ENCODE results near the gene CEBPE. TPM values are rescaled to one million over a fixed set of nuclear protein-coding genes. Genes with fewer than 3 reads are reported as not detected.

The CEBPE gene
- total RNA-seq, 1 experiment from 2014 or later: not detected

GRCh38 chr14:23146351-23146910, 27.4 kb upstream of the CEBPE start:
- ChIA-PET CTCF (no interaction called here), POLR2A (ENCODE audit: unreplicated experiment) (interaction anchor here (0.6 kb wide), 1 partner anchor 39 kb away, joined by 5 read pairs; no protein-coding TSS in a partner anchor)
- Histone ChIP-seq H3K27me3 (ENCODE audit: insufficient read depth, low read depth) (no peaks in the 10 kb centered on the region), H3K79me2 (ENCODE audit: low read depth) (no peaks in the 10 kb centered on the region), H3K9me2 (ENCODE audit: insufficient read depth) (no peaks in the 10 kb centered on the region), H3K36me3 (ENCODE audit: low read depth) (no peaks in the 10 kb centered on the region), H3K9me3 (ENCODE audit: insufficient read depth, low read depth) (no peaks in the 10 kb centered on the region), H4K20me1 (ENCODE audit: insufficient read depth) (no peaks in the 10 kb centered on the region), H3K4me2 (peak overlapping the region; percentile 34), H3K27ac (no peak overlapping the region), H3K4me3 (no peak overlapping the region), H3K4me1 (replicated peaks; ENCODE audit: insufficient read depth) (peaks cover 37% of the 10 kb centered on the region), H3F3A (ENCODE audit: insufficient read depth, low read depth) (peaks cover 5% of the 10 kb centered on the region; the same call in 1 of the 2 replicates), H2AFZ (no peak overlapping the region)
- no peak for DNase-seq
- BruUV-seq (replicated peaks): no TSS peak
- intact Hi-C loops (cut with micrococcal nuclease; ENCODE audit: unreplicated experiment): no loop called here
- TF ChIP-seq CTCF (conservative IDR thresholded peaks at IDR 0.05) (no peak), EZH2 (IDR thresholded peaks at IDR 0.05; ENCODE audit: low read depth) (no peak)

GRCh38 chr14:23145794-23146350, 26.8 kb upstream of the CEBPE start:
- TF ChIP-seq EZH2 (IDR thresholded peaks at IDR 0.05; ENCODE audit: low read depth): no peak
- TF ChIP-seq CTCF (conservative IDR thresholded peaks at IDR 0.05): no peak
- BruUV-seq (replicated peaks): no TSS peak
- Histone ChIP-seq H3K4me2 (peak overlapping the region; percentile 34), H2AFZ (0 out of 2 replicates have a peak overlapping the region, but pooled peaks have one; percentile 52), H3K4me3 (no peak overlapping the region), H3K9me2 (ENCODE audit: insufficient read depth) (no peaks in the 10 kb centered on the region), H3K4me1 (replicated peaks; ENCODE audit: insufficient read depth) (peaks cover 37% of the 10 kb centered on the region), H3K9me3 (ENCODE audit: insufficient read depth, low read depth) (no peaks in the 10 kb centered on the region), H3K36me3 (ENCODE audit: low read depth) (no peaks in the 10 kb centered on the region), H3F3A (ENCODE audit: insufficient read depth, low read depth) (peaks cover 5% of the 10 kb centered on the region; the same call in 1 of the 2 replicates), H3K79me2 (ENCODE audit: low read depth) (no peaks in the 10 kb centered on the region), H4K20me1 (ENCODE audit: insufficient read depth) (no peaks in the 10 kb centered on the region), H3K27me3 (ENCODE audit: insufficient read depth, low read depth) (no peaks in the 10 kb centered on the region), H3K27ac (peak overlapping the region; percentile 45)
- DNase-seq: peak in 1 of 2 experiments; percentile 58
- CTCF ChIA-PET: interaction anchor here (0.6 kb wide), 1 partner anchor 77 kb away, joined by 3 read pairs; no protein-coding TSS in a partner anchor
- intact Hi-C loops (cut with micrococcal nuclease; ENCODE audit: unreplicated experiment): no loop called here
- POLR2A ChIA-PET (ENCODE audit: unreplicated experiment): no interaction called here

GRCh38 chr14:23143911-23144310, 24.9 kb upstream of the CEBPE start:
- CTCF ChIA-PET: no interaction called here

More at GRCh38 chr14:23143911-23144310, 24.9 kb upstream of the CEBPE start:
- POLR2A ChIA-PET (ENCODE audit: unreplicated experiment): no interaction called here
- H3K36me3 ChIP-seq (ENCODE audit: low read depth): no peaks in the 10 kb centered on the region
- H3K9me2 ChIP-seq (ENCODE audit: insufficient read depth): no peaks in the 10 kb centered on the region
- no peak overlapping the region for H3K4me3 ChIP-seq
- H3K79me2 ChIP-seq (ENCODE audit: low read depth): no peaks in the 10 kb centered on the region
- no peak overlapping the region for H3K4me2 ChIP-seq
- H3K9me3 ChIP-seq (ENCODE audit: insufficient read depth, low read depth): no peaks in the 10 kb centered on the region
- DNase-seq: no peak
- no peak overlapping the region for H3K27ac ChIP-seq
- peaks cover 5% of the 10 kb centered on the region; the same call in 1 of the 2 replicates for H3F3A ChIP-seq (ENCODE audit: insufficient read depth, low read depth)
- no TSS peak for BruUV-seq (replicated peaks)
- no peaks in the 10 kb centered on the region for H3K27me3 ChIP-seq (ENCODE audit: insufficient read depth, low read depth)
- H3K4me1 ChIP-seq (replicated peaks; ENCODE audit: insufficient read depth): peaks cover 30% of the 10 kb centered on the region
- no peak overlapping the region for H2AFZ ChIP-seq
- TF ChIP-seq EZH2 (IDR thresholded peaks at IDR 0.05; ENCODE audit: low read depth): no peak
- no peak for TF ChIP-seq CTCF (conservative IDR thresholded peaks at IDR 0.05)
- intact Hi-C loops (cut with micrococcal nuclease; ENCODE audit: unreplicated experiment): no loop called here
- no peaks in the 10 kb centered on the region for H4K20me1 ChIP-seq (ENCODE audit: insufficient read depth)
